Stimulated activated CD8-positive, alpha-beta memory T cell treated with anti-CD3 and anti-CD28 coated beads, Interleukin-7, amount 100 ng/mL, for 48 hours (primary cell): ENCODE measurements around the gene NKTR.

Source experiments
- DNase-seq, 2 donors: peaks; one replicate each; pipeline ENCODE4 v3.0.0-alpha.2; 2020; ENCODE audit warnings: low read depth in 1 of 2; ENCODE audit errors: extremely low read depth in 1 of 2

The NKTR gene

DNA sequence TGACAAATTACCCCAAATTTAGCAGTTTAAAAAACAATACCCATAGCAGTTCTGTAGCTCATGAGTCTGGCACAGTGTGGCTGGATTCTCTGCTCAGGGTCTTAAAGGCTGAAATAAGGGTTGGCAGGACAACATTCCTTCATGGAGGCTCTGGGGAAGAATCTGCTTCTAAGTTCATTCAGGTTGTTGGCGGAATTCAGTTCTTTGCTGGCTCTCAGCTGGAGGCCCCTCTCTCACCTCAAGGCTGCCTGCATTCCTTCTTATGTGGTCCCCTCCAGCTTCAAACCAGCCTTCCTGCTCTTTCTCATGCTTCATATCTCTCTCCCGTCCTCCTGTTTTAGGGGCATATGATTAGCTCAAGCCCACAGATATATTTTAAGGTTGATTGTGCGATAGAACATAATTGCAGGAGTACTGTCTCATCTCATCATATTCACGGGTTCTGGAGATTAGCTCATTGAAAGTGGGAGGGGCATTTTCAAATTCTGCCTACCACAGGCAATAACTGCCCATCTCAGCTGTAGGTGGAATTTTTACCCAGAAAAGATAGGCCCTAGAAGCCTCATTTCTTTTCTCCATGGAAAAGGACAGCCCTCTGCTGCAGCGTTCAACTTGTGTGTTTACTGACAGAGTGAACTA is 47.5 kb downstream of the NKTR start:
- DNase-seq = no peak

DNA sequence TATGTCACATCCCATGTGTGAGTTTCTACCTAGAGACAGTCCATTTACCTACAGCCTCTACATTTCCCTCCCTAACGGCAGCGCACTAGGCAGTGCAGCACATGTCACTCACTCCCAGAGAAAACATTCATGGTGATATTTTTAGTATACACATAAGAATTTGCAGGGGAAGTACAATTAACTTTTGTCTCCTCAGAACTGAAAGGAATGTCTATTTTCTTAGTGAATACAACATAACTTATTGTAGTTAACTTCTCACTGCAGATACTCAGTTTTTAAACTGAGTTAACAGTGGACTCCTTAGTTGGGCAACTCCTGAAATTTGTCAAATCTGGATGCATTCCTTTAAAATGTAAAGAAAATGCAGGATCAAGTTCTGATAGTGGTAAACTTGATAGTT is 48.5 kb downstream of the NKTR start:
- DNase-seq = no peak

DNA sequence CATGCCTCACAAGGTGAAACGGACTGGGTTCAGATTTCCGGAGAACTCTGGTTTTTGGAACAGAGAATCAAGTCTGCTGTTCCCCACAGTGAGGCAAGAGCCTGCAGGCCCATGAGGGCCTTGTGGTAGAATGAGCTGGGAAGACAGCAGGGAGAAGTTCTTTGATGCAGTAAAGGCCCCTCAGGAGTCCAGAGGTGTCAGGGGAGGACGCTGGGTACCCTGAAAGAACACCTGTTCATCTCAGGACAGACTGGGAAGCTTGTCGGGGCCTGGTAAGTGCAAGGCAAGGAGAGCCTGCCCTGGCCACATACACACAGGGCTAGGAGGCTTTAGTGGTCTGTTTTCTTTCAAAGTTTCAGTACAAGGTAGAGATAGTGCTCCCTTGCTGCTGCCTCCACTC is 49.3 kb downstream of the NKTR start:
- no peak for DNase-seq

DNA sequence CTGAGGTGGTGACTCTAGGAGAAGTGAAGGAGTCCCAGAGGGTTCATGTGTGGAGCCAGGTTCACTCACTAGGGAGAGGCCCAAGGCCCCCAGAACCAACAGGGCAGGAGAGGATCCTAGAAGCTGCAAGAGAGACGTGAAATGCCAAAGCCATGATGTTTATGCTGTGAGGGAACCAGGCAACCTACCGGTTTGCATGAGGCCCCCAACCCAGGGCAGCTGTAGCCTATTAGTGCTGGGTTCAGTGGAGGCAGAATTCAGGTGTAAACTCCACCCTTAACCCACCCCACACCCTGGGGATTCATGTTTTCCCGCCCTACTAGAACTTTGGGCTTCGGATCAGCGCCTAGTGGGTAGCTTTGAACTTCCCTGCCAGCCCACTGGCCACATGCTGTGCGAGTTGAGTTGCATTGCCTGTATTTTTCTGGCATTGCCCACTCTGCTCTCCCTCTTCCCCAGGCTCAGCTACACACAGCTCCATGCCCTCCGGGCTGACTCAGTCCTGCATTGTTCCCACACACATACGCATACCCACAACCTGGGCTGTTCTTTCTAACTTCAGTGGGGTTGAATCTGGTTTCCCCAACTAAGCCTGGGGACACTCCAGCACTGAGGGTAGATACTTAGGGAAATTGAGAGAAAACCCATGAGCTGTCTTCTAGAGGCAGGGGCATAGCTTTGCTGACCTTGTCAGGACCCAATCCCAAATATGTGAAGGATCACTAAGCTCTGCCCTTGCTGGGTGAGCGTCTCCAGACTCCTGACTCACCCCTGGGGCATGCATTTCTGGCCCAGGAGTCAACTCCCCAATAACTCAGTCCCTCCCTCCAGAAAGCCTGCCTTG is 51.0 kb downstream of the NKTR start:
- DNase-seq = no peak

DNA sequence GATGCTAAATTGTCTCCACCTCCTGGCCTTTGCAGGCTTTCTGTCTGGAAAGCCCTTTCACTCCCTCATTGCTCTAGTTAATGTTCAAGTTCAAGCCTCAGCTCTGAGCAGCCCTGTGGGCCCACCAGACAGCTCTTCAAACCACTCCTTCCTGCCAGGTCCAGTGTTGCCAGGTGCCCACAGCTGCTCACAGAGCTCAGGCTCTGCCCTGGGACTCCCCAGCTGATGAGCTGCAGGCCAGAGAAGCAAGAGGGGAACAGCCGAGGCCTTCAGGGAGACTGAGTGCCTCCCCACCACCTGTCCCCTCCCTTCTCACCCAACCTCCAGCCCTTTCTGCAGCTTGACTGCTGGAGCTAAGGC is 51.7 kb downstream of the NKTR start:
- no peak for DNase-seq

DNA sequence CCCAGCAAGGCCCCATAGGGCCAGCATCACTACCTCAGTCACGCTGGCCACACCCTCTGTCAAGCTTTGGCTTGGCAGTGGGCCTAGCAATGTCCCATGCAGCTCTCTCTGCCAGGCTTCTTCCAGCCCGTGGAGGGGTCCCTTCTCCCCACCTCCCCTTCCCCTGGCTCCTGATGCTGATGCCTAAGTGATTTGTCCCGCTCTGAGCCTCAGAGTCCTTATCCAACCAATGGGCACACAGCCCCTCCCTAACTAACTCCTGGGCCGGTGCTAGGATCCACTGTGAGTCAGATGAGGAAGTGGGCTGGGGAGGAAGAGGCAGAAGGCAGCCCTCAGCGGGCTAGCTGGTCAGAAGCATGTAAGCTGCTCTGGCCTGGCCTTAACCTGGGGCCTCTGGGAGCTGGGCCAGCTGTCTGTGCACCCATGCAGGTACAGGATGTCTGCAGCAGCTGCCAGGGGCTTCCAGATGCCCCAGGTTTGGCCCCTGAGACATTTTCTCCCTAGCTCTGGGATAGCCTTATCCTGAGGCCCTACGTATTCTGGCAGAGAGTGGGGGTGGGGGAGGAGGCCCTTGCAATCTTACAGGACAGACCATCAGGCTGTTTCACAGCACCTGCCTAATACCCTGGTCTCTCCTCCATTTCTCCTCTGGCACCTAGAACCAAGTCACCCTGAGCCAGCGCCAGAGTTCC is 52.3 kb downstream of the NKTR start:
- DNase-seq = no peak

DNA sequence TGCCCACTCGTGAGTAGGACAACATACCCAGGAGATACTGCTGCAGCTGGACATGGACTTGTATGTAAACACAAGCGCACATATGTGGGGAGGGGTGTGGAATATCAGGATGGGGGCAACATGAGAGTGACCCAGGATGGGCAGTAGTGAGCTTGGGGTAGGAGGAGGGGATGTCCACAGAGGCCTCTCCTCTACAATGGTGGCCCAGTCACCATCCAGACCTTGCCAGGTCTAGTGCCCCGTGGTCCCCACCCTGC is 52.7 kb downstream of the NKTR start:
- DNase-seq = no peak

DNA sequence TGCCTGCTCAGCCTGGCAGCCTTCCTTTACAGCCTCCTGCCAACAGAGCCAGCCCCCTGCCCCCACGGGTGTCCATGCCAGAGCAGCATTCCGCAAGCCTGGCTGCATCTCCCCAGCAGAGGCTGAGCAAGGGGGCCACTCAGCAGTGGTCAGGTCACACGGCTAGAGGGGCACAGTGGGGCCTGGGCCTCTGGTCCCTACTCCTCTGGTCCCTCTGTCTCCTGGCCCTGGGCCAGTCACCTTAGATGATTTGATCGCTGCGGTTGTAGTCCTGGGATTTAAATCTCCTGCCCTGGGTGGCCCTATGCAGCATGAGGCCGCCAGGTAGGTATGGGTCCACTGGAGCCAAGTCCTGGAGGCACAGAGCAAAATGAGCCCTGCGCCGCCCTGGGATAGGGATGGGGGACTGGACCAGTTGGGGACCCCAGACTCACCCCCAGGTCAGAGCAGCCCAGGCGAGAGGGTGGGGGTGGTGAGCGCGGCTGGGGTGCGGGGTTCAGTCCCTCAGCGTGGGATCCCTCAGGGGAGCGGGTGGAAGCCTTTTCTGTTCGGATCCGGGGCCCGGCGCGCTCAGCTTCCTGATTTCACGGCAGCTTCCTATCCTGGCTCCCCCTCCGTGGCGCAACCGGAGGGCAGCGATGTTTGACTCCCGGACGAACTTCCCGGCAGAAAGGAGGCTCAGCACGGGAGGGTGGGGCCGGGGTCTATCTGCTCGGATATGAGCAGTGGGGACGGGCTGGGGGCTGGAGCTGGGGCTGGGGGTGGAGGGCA is 53.3 kb downstream of the NKTR start, which contains the start of gene ZBTB47:
Gene ZBTB47 (plus strand): TSS at position 138 of the 771 bp plus-strand sequence. CDS start 4,659 bp downstream, outside the sequence.
- no peak for DNase-seq

DNA sequence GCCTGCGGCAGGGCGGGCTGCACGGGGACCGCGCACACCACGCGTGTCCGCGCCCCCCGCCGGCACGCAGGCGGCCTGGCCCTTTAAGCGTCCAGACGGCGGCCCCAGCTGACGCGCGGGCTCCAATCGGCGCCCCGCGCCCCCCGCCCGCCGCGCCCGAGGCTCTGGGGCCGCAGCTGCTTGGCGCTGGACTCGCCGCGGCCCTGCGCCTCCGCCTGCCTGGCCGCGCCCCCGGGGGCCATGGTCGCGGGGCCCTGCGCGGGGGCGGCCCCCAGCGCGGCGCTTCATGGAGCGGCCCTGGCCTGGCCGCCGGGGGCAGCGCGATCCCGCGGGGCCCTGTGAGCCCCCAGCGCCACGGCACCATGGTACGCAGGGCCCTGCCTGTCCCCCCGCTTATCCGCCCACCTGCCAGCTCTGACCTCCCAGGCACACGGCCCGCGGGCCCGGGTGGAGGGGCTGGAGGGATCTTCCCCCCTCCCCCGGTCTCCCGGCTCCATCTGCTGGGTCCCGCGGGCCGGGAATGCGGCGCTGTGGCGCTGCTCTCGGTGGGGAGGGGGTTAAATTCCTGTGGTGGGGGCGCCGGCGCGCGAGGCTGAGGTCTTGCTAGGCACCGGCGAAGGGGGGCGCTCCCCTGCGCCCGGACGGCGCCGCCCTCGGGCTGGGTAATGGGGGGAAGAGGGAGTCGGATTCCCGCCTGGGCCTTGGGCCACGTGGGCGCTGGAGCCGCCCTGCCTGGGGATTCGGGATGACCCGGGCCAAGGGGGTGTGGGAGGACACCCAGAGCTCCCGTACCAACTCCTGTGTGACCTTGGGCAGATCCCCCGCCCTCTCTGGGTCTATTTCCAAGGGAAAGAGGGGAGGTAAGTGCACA is 54.1 kb downstream of the NKTR start:
- DNase-seq = no peak

DNA sequence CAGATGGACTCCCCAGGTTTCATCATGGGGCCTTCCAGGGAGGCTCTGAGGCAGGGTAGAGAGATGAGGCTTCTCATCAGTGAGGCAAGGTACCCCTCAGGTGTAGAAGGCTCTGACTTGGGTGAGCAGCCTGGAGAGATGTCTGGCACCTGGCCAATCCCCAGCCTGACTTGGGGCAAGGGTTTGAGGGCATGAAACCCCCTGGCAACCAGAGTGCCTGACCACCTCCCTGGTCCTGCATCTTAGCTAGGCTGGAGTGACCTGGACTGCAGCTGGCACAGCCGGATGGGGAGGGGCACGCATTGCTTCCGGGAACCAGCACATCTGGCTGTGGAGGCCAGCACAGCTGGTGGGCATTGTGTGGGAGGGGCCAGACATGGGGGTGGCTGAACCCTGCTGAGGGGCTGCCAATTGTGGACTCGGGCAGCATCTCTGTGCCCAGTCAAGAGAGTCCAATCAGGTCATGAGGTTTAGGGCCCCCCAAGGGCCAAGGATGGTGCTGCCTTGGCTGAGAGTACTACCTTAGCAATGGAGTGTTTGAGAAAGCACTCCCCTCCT is 54.9 kb downstream of the NKTR start:
- no peak for DNase-seq

DNA sequence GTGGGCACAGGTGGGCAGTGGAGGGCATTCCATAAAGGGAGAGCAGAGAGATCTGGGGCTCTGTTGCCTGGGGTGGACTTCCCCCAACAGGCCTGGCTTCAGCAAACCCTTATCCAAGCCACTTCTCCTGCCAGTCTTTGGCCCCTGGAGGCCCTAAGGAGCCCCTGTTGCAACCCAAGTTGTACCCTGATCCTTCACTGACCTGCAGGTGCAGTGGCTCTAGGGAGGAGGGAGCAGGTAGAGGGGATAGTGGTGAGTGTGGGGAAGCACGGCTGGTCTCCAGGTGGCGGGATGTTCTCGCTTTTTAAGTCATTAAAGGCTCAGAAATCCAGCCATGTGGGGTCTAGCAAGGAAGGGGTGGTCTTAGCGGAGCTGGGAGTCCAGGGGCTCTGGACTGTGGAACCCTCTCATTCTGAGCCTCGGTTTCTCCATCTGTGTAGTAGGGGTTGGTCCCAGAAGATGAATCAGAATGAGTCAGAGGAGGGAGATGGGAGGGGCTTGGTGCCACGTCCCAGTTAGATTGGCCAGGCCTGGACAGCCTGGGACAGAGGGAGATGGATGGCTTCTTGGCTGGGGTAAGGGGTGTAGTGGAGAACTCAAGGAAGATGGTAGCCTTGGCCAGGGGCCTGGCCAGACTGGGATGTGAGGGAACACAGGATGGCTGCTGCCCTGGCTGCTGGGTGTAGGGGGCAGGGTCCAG is 55.6 kb downstream of the NKTR start:
- DNase-seq = no peak

DNA sequence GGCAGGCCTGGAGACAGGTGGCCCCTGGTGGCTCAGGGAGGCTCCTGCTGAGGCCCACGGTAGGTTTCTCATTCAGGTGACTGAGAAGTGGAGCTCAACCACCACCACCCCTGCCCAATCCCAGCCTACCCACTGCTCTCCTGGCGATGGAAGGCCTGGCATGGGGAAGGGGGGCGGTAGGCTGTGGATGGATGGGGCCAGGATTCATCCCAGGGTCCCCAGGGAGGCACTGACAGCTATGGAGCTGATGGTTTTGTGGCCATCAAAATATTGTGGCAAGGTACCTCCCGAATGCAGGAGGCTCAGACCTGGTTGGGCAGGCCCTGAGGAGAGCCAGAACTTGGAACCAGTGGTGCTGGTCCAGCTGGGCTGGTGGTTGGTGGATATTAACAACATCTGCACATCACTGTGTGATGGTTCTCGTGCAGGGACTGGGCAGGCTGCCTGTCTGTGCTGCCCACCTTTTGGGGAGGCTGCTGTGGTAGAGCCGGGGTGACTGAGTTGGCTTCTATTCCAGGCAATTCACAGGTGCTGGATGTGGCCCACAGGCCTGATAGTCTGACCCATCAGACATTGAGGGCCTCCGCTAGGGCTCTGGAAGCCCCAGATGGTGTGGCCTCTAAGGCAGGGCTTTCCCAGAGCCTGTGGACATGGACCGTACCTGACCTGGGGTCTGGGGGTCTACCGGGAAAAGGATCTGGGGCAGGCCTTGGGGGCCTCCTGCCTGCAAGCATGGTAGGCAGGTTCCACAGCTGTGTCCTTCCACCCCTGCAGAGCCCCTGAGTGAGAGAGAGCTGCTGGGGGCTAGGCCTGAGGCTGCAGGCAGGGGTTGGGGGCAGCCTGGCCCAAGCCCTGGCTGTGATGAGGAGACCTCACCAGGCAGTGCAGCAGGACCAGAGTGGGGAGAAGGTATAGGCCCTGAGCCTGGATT is 56.5 kb downstream of the NKTR start:
- no peak for DNase-seq

DNA sequence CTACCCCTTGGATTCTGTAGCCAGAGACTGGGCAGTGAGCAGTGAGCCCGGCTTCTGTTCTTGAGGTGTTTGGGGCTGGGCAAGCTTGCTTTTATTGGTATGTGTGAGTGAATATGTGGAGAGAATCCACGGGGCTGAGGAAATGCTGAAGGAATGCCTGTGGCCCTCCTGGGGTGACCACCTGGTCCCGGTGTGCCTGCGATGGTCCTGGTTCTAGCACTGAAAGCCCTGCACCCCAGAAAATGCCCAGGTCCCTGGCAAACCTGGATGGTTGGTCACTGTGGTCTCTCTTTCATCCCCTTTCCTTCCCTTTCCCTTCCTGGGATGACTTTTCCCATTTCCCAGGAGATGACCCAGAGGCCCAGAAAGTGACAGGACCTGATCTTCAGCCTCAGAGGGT is 57.2 kb downstream of the NKTR start:
- no peak for DNase-seq

DNA sequence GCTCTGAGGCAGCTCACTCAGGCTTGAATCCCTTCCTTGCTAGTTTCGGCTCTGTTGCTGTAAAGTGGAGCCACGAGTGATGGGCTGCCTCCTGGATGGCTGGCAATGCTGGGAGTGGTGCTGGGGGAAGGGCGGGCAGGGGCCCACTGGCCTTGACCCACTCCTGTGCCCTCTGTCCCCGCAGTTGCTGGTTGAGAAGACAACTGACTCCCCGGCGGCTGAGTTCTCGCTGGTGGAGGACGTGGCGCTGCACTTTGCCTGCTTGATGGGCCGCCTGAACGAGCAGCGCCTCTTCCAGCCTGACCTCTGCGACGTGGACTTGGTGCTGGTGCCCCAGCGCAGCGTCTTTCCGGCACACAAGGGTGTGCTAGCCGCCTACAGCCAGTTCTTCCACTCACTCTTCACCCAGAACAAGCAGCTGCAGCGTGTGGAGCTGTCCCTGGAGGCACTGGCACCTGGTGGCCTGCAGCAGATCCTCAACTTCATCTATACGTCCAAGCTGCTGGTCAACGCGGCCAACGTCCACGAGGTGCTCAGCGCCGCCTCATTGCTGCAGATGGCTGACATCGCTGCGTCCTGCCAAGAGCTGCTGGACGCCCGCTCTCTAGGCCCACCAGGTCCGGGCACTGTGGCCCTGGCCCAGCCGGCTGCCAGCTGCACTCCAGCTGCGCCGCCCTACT is 57.7 kb downstream of the NKTR start:
- DNase-seq = no peak

DNA sequence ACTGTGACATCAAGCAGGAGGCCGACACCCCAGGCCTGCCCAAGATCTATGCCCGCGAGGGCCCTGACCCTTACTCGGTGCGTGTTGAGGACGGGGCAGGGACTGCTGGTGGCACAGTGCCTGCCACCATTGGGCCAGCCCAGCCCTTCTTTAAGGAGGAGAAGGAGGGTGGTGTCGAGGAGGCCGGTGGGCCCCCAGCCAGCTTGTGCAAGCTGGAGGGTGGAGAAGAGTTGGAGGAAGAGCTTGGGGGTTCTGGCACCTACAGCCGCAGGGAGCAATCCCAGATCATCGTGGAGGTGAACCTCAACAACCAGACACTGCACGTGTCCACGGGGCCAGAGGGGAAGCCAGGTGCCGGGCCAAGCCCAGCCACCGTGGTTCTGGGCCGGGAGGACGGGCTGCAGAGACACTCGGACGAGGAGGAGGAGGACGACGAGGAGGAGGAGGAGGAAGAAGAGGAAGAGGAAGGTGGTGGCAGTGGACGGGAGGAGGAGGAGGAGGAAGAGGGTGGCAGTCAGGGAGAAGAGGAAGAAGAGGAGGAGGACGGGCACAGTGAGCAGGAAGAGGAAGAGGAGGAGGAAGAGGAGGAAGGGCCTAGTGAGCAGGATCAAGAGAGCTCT is 58.4 kb downstream of the NKTR start:
- no peak for DNase-seq

DNA sequence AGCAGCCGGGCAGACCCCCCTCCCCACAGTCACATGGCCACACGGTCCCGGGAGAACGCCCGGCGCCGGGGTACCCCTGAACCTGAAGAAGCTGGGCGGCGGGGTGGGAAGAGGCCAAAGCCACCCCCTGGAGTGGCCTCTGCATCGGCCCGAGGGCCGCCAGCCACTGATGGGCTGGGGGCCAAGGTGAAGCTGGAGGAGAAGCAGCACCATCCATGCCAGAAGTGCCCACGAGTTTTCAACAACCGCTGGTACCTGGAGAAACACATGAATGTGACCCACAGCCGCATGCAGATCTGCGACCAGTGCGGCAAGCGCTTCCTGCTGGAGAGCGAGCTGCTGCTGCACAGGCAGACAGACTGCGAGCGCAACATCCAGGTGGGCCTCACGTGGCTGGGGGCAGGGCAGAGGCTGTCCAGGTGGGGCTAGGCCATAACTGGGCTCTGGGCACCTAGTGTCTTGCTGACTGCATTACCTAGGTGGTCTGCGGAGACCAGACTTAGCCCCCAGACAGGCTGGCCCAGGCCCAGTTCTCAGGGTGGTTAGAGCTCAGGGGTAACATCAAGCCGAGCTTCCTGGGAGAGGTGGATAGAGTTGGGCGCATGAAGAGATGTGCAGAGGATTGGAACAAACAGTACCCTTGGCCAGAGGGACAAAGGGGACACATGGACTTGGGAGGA is 59.1 kb downstream of the NKTR start:
- no peak for DNase-seq

DNA sequence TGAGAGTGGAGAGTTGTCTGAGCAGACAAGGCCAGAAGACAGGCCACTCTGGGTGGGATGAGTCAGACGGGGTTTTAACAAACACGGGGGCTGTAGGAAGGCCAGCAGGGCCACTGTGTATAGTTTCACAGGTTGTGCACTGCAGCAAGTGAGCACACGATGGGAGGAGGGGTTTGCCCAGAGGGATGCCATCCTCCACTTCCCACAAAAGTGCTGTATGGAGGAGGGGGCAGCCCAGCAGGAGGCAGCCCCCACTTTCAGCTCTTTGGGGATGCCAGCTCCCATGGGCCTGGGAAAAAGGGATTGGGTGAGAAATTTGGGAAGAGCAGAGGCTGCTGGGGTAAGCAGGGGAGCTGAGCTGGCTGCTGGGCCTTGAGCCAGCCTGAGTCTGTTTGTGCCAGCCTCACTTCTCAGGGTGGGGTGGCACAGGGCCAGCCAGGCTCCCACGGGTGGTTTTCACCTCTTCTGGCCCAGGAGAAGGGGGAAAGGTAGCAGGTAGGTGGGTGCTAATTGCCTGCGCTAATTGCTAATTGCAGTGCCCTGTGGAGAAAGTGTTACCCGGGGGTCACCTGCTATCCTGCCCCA is 59.7 kb downstream of the NKTR start:
- DNase-seq = no peak
